ENCODE measurements around the gene PPP1R14C. TPM values are rescaled to one million over a fixed set of nuclear protein-coding genes. Genes with fewer than 3 reads are reported as not detected.

PPP1R14C gene
- total and polyA plus RNA-seq, 4 donors = 6.5 to 68.4 (median 24.0) TPM

DNA sequence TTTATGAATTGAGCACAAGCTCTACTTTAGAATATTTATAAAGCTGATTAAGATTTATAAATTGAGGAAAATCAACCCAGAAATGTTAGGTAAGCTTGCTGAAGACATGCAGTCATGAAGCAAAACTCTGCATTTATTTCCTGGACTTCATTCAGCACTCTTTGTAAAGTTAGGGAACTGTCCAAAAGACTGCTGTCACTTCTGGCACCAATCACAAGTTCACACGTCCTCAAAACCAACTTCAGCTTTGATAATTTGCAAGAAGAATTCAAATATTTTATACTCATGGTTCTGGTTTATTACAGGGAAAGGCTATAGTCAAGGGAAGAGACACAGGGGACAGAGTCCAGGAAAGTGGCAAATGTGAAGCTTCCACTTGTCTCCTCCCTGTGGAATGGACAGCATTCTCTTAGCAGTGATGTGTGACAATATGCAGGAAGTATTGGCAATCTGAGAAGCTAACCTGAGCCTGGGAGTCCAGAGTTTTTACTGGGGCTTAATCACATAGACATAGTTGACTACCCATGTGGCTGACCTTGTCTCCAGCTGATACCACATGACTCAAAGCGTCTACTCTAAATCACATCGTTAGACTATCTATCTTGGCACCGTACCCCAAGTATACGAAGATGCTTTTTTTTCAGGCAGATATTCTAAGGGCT lies 85.4 kb downstream of the PPP1R14C start:
- no peak for ATAC-seq (ENCODE audit: insufficient read depth, low FRiP score)
- WGBS, 2 donors = 66 to 77% methylated on average over 5 of the region's 5 CpGs
- no peaks in the 10 kb centered on the region for H3K27me3 ChIP-seq (ENCODE audit: control insufficient read depth in 3 of 3, insufficient read depth in 3 of 3, low read length in 2 of 3)
- no peak overlapping the region for H3K9ac ChIP-seq (ENCODE audit: insufficient read depth in 1 of 2, low read length in 2 of 2)
- H3K4me1 ChIP-seq (ENCODE audit: control insufficient read depth in 5 of 5, insufficient read depth in 5 of 5, low read length in 5 of 5) = peaks cover 0 to 18% (median 6%) of the 10 kb centered on the region in 5 donors
- H3K9me3 ChIP-seq (ENCODE audit: control insufficient read depth in 4 of 4, insufficient read depth in 3 of 4, low read length in 3 of 4) = no peaks in the 10 kb centered on the region
- DNase-seq = peak; percentile 53 to 86 (median 75)
- no peak overlapping the region for H3K27ac ChIP-seq (ENCODE audit: low read depth in 1 of 2, low read length in 1 of 2)
- TF ChIP-seq, protein P1, sequence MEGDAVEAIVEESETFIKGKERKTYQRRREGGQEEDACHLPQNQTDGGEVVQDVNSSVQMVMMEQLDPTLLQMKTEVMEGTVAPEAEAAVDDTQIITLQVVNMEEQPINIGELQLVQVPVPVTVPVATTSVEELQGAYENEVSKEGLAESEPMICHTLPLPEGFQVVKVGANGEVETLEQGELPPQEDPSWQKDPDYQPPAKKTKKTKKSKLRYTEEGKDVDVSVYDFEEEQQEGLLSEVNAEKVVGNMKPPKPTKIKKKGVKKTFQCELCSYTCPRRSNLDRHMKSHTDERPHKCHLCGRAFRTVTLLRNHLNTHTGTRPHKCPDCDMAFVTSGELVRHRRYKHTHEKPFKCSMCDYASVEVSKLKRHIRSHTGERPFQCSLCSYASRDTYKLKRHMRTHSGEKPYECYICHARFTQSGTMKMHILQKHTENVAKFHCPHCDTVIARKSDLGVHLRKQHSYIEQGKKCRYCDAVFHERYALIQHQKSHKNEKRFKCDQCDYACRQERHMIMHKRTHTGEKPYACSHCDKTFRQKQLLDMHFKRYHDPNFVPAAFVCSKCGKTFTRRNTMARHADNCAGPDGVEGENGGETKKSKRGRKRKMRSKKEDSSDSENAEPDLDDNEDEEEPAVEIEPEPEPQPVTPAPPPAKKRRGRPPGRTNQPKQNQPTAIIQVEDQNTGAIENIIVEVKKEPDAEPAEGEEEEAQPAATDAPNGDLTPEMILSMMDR (IDR thresholded peaks at IDR 0.05; ENCODE audit: control extremely low read depth, extremely low read depth) = no peak
- no peak overlapping the region for H3K4me3 ChIP-seq
- H3K36me3 ChIP-seq (ENCODE audit: control insufficient read depth in 4 of 4, insufficient read depth in 4 of 4, low read length in 4 of 4) = no peaks in the 10 kb centered on the region

DNA sequence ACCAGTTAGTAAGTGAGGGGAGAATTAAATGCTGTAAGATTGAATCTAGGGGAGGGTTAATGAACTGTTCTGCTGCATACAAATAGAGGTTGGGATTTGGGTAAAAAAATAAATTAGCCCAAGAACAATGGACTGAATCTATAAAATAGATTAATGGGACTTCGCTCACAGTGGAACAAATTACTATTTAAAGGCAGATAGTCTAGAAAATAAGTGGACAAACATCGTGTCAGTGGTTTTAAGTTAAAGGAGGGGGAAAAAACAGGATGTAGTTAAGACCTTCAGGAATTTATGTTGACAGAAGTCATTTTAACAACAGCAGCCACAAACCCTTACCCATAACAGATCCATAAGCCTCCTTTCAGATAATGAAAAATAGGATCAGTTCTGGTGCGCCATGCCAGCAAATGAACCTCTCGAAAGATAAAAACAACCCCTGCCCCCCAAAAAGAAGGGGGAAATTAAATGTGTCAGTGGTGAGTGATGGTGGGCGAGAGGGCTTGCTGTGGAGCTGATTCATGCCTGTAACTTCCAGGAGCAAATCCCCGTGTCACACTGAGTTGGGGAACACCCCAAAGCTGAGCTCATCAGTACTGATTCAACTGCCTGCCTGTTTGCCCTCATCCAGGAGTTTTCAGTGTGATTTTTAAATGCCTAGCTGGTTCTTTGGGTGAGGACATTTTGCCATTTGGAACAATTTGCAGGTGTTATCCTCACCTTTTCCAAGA lies 86.8 kb downstream of the PPP1R14C start:
- no peak overlapping the region for H3K4me3 ChIP-seq
- 77 to 81% methylated on average over 6 of the region's 6 CpGs for WGBS, 2 donors
- no peak for ATAC-seq (ENCODE audit: insufficient read depth, low FRiP score)
- no peaks in the 10 kb centered on the region for H3K9me3 ChIP-seq (ENCODE audit: control insufficient read depth in 4 of 4, insufficient read depth in 3 of 4, low read length in 3 of 4)
- H3K36me3 ChIP-seq (ENCODE audit: control insufficient read depth in 4 of 4, insufficient read depth in 4 of 4, low read length in 4 of 4) = no peaks in the 10 kb centered on the region
- no peaks in the 10 kb centered on the region for H3K27me3 ChIP-seq (ENCODE audit: control insufficient read depth in 3 of 3, insufficient read depth in 3 of 3, low read length in 2 of 3)
- TF ChIP-seq, protein P1 (IDR thresholded peaks at IDR 0.05; ENCODE audit: control extremely low read depth, extremely low read depth) = no peak
- no peak overlapping the region for H3K9ac ChIP-seq (ENCODE audit: insufficient read depth in 1 of 2, low read length in 2 of 2)
- DNase-seq = no peak
- no peak overlapping the region for H3K27ac ChIP-seq (ENCODE audit: low read depth in 1 of 2, low read length in 1 of 2)
- H3K4me1 ChIP-seq (ENCODE audit: control insufficient read depth in 5 of 5, insufficient read depth in 5 of 5, low read length in 5 of 5) = peaks cover 0 to 18% (median 6%) of the 10 kb centered on the region in 5 donors

DNA sequence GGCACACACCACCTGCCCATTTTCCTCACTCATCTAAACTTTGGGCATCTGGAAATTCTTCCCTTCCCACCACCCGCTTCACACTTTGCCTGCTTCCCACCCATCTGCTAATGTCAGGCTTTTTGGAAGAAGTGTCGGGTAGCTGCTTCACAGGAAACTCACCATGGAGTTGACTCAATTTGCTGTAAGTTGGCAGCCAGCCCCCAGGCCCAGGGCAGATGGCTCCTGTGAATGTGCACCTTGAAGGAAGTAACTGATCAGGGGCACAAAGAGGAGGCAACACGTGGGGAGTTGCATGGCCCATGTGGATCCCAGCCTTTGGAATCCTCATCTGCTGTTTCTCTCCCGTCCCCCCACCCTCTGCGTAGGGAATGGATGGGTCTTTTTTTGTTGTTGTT lies 87.3 kb downstream of the PPP1R14C start:
- peaks cover 0 to 18% (median 6%) of the 10 kb centered on the region in 5 donors for H3K4me1 ChIP-seq (ENCODE audit: control insufficient read depth in 5 of 5, insufficient read depth in 5 of 5, low read length in 5 of 5)
- H3K9me3 ChIP-seq (ENCODE audit: control insufficient read depth in 4 of 4, insufficient read depth in 3 of 4, low read length in 3 of 4) = no peaks in the 10 kb centered on the region
- no peak for DNase-seq
- H3K27me3 ChIP-seq (ENCODE audit: control insufficient read depth in 3 of 3, insufficient read depth in 3 of 3, low read length in 2 of 3) = no peaks in the 10 kb centered on the region
- H3K36me3 ChIP-seq (ENCODE audit: control insufficient read depth in 4 of 4, insufficient read depth in 4 of 4, low read length in 4 of 4) = no peaks in the 10 kb centered on the region
- ATAC-seq (ENCODE audit: insufficient read depth, low FRiP score) = no peak
- 90 to 92% methylated on average over 5 of the region's 5 CpGs for WGBS, 2 donors
- H3K27ac ChIP-seq (ENCODE audit: low read depth in 1 of 2, low read length in 1 of 2) = no peak overlapping the region
- no peak overlapping the region for H3K9ac ChIP-seq (ENCODE audit: insufficient read depth in 1 of 2, low read length in 2 of 2)
- TF ChIP-seq, protein P1 (IDR thresholded peaks at IDR 0.05; ENCODE audit: control extremely low read depth, extremely low read depth) = no peak
- H3K4me3 ChIP-seq = no peak overlapping the region

Measured in lung (tissue), 12 donors.